GM19452 (cell line): Measurements from ENCODE around the gene TOR1A.

Experiments used
- ATAC-seq: cut with Tn5 transposase; IDR thresholded peaks from one replicate; pipeline ENCODE4 v1.9.1; 2021; ENCODE audit not compliant: unreplicated experiment

The TOR1A gene

GRCh38 chr9:129852579-129852978 lies 28.6 kb upstream of the TOR1A start:
- ATAC-seq: no peak

GRCh38 chr9:129851821-129852220 lies 27.9 kb upstream of the TOR1A start:
- ATAC-seq: no peak

- no peak for ATAC-seq
These were observed 27.1 kb upstream of the TOR1A start for GRCh38 chr9:129850821-129851550.

DNA sequence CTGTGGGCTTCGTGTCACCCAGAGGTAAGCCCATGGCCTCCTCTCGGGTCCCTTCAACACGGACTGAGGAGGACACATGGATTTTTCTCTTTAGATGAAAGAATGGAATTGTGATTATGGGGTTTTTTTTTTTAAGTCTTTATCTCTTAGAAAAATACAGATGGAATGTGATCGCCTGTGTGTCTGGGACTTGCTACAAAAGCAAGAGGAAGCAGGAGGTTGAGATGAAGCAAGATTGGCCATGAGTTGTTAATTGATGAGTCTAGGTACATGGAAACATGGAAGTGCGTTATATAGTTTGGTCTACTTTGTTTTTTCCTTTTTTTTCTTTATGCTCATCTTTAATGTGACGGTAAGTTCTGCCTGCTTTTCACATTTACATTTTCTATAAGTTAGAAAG lies 26.0 kb upstream of the TOR1A start:
- no peak for ATAC-seq

DNA sequence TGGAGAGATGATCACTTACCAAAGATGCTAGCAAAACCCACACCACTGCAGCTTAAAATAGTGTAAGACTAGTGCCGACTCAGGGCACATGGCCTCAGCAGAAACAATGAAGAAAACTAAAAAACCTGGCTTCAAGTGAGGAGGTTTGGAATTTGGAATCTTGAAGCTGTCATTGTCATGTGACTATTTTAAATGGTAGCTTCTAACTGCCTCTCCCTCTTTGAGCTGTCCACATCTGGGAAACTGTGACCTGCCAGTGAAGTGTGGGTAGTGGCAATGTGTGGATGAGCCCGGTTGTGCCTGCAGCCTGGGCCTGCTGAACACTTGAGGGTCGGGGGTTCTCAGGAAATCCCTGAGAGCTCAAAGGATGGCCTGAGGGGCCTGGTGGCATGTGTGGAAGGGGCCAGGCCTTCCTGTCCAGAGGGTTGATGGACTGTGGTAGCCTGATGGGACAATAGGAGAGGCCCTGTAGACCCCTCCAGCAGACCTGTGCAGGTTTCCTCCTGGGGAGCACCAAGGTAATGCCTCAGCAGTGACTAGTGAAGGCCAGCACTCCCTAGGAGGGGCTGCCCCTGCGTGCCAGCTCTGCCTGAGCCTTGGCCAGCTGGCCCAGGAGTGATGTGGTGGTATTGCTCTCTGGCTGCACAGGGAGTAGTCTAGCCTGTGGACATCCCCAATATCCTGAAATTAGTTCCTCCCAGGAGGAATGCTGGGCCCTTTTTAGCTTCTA lies 24.9 kb upstream of the TOR1A start:
- ATAC-seq: no peak

GRCh38 chr9:129845373-129845772 lies 21.4 kb upstream of the TOR1A start:
- no peak for ATAC-seq

- no peak for ATAC-seq
These were observed 17.1 kb upstream of the TOR1A start for GRCh38 chr9:129841071-129841470.

GRCh38 chr9:129840034-129840433 lies 16.1 kb upstream of the TOR1A start:
- no peak for ATAC-seq

GRCh38 chr9:129839324-129840023 lies 15.5 kb upstream of the TOR1A start:
- no peak for ATAC-seq

GRCh38 chr9:129838707-129839259 lies 14.8 kb upstream of the TOR1A start:
- no peak for ATAC-seq

DNA sequence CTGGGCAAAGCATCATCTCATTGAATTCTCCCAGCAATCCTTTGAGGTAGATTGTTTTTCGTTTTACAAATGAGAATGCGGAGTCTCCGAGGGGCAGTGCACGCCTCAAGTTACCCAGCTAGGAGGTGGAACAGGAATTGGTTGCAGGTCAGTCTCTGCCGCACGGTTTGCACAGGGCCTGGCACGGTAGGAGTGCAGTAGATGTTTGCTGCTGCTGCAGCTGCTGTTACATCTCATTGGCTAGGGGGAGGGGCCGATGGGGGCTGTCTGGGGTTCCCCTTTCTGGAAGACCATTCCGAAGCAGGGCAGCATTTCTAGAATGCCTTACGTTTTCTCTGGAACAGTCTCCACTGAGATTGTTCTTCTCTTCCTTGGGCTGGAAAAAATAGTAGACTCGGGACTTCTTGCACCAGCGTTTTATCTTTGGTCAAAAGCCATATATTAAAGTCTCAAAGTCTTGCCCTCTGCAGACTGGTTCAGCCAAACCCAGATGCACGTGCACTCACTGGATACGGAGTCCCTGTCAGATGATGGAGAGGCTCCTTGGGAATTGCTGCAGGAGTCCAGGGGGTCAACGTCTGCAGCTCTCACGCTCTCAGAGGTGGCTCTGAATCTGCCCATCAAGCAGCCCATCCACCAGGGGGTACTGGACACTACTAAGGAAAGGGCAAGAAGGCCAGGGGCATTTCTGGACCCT lies 12.5 kb upstream of the TOR1A start:
- ATAC-seq: no peak

DNA sequence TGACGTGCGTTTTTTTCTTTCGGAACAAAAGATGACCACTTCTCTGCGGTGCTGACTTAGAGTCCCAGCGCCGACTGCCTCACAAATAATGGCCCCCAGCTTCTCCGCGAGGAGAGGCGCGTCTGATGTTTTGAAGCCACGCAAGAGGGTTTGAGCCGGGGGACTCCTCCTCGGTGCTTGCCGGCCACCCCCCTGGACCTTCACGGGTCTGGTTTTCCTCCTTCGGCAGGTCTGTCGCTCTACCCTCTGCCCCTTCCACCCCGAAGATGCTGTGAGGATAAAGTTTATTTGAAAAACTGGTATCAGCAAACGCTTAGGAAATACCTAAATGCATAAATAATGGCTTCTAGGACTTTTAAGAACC lies 11.9 kb upstream of the TOR1A start:
- no peak for ATAC-seq

- ATAC-seq: peak; percentile 91
These were observed 11.4 kb upstream of the TOR1A start, which contains the start of the genes C9orf78 and USP20 for GRCh38 chr9:129835128-129835859. TSS of gene C9orf78 (minus strand) at chr9:129835275. CDS start at chr9:129835221, 54 bp downstream. TSS of gene USP20 (plus strand) at chr9:129835458. CDS start at chr9:129852556, 17,098 bp downstream.

DNA sequence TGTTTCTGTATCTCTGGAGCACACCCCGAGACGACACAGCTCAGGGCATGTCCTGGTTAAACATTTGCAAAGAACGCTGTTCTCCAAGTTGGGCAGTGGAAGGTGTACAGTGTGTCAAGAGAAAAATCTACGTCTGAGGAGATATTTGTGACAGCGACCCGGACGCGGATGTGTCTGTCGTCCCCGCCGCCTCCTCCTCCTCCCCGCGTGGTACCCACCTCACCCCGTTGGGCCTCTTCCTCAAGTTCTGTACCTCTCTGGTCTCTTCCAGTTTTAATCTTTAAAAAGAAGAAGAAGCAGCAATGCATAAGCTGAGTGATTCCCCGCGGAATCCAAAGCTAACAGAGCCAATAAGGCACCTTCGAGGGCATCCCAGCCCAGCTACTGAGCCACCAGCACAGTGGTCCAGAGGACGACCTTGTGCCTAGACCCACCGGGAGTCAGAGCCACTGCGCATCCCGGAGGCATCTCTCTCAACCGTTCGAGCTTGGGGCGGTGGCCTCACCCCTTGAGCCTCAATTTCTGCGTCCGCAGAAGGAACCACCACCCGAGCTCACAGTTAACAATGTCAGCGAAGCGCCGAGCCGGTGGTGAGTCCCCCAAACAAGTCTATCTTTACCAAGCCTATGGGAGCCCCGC lies 10.7 kb upstream of the TOR1A start:
- ATAC-seq: peak; percentile 13

DNA sequence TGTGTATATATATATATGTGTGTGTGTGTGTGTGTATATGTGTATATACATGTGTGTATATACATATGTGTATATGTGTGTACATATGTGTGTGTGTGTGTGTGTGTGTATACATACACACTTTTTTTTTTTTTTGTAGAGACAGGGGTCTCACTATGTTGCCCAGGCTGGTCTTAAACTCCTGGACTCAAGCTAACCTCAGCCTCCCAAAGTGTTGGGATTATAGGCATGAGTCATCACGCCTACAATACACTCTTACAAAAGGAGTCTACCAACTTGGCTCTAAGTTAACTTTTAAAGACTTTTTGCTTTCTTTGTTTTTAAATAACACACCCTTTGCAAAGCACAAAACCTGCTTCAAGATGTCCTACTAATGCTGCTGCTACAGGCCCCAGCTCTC lies 9.0 kb upstream of the TOR1A start:
- ATAC-seq: no peak

- ATAC-seq: no peak
These were observed 5.0 kb upstream of the TOR1A start for GRCh38 chr9:129828969-129829368.

DNA sequence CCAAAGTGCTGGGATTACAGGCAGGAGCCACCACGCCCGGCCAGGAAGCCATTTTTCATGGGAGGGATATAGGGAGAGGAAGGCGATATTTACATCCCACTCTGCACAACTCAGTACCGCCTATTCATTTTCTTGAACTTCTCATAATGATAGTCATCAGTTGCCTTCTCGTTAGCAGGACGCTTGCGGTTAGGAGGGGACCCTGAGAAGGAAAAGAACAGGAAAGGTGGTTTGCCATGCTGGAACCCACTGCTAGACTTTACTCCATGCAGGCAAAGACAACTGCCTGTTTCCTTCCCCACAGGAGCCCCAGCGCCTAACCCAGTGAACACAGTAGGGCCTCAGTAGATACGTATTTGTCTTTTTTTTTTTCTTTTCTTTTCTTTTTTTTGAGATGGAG lies 4.1 kb upstream of the TOR1A start:
- no peak for ATAC-seq

DNA sequence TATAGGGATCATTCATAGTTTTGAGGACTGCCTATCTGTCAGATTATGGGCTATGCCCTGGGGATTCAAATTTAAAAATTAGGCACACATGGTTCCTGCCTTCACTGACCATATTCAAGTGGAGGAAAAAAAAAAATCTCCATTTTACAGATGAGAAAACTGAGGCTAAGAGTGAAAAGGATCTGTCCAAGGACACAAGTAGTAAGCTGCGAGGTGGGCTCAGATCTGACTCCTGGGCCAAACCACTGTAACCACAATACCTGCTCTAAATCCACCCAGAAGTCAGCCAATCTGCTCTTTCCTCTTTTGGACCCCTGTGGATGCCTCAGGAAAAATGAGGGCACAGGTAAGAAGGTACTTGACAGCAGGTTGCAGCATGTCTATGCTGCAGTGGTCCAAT lies 2.8 kb upstream of the TOR1A start:
- ATAC-seq: no peak

DNA sequence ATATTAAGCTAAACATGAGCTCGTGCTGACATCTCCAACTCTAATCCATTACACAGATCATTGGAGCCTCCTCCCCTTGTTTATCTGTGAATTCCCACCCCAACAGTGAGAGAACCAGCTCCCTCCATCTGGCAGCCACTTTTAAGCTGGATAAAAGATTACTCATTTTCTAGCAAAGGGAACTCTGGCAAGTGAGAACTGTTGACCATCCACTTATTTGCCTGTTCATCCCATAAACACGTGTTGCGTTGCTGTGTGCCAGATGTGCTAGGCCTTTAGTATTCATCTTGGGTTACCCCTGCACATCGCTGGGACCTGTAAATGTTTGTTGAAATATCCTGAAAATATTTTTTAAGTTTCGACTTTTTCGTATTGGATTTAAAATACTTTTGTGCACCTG lies 2.4 kb upstream of the TOR1A start:
- no peak for ATAC-seq

GRCh38 chr9:129823542-129823934 lies 398 bp downstream of the TOR1A start:
- ATAC-seq: no peak
